Central memory CD4-positive, alpha-beta T cell (primary cell): ENCODE measurements around the gene SDK1.
"Not testable (repeated sequence)": the region's sequence is repeated elsewhere in the genome, so short reads cannot be mapped to it uniquely, and the experiment has no call there.

Experiments used
- DNase-seq: peaks from one replicate; pipeline ENCODE4 v3.0.0; 2022

SDK1 gene

GRCh38 chr7:3682028-3682710, 381.1 kb downstream of the SDK1 start:
- no peak for DNase-seq

- DNase-seq = no peak
These were observed 382.8 kb downstream of the SDK1 start for GRCh38 chr7:3683546-3684539.

- no peak for DNase-seq
These were observed 387.0 kb downstream of the SDK1 start for GRCh38 chr7:3688071-3688470.

GRCh38 chr7:3688842-3689241, 387.8 kb downstream of the SDK1 start:
- no peak for DNase-seq

- DNase-seq = no peak
These were observed 390.6 kb downstream of the SDK1 start for GRCh38 chr7:3691478-3692158.

DNA sequence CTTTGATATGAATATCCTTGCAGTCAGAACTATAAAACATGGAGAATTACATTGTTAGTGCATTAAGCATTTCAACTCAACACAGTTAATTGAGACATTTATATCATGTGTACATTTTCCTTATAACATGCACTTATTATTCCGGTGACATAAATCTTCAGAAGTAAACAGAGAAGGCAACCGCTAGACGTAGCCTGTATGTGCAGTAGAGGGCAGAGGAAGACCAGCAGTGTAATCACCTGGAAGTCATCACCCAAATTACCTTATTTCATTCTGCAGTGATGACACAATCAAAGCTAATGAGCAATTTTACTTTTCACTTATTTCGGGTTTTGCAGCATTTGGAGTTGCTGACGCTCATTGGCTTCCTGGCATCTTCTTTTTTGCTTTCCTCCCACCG, 394.6 kb downstream of the SDK1 start:
- DNase-seq = no peak

DNA sequence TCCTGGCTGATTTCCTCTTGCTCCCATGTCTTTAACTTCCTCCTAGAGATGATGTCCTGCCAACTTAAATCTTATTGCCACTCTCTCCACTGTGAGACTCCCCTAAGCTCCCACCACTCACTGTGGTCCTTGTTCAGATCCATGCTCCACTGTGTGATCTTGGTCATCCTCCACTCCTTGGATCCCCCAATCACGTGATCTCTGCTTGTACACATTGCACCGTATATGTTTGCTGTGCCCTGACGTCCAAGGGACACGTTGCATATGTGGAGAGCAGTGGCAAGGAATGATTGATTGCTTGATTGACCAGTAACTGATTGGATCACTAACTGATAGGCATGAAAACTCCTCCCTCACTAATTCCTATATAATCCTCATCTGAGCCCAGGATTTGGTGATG, 395.1 kb downstream of the SDK1 start:
- DNase-seq = no peak

DNA sequence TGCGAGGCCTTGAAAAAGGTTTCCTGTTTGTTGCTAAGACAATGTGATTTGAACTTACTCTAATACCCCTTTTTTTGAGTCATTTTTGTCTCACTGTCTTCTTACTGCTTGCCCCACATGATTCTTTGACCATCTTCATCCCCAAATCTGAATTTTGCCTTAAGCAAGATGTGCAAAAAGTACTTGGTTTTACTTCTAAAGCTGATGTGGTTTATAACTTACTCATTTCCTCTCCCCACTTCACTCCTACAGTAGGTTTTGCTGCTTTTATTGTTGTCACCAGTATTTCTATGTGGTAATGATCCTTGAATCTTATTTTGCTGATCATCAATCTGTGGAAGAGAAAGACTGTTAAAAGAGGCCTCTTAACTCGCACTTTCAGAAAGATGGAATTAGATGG, 396.4 kb downstream of the SDK1 start:
- DNase-seq = no peak

DNA sequence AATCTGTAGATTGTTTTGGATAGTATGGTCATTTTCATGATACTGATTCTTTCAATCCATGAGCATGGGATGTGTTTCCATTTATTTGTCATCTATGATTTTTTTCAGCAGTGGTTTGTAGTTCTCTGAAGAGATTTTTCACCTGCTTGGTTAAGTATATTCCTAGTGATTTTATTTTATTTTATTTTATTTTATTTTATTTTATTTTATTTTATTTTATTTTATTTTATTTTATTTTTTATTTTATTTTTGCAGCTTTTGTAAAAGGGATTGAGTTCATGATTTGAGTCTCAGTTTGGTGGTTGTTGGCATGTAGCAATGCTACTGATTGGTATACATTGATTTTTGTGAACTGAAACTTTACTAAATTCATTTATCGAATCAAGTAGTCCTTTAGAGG, 404.2 kb downstream of the SDK1 start:
- DNase-seq = no peak

DNA sequence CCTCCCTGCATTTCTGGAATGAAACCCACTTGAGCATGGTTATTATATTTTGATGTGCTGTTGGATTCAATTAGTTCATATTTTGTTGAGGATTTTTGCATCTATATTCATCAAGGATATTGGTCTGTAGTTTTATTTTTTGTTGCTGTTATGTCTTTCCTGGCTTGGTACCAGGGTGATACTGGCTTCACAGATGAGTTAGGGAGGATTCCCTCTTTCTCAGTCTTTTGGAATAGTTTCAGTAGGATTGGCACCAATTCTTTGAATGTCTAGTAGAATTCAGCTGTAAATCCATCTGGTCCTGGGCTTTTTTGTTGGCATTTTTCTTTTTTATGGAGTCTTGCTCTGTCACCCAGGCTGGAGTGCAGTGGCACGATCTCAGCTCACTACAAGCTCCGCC, 405.0 kb downstream of the SDK1 start:
- not testable (repeated sequence) for DNase-seq

- DNase-seq = no peak
These were observed 409.1 kb downstream of the SDK1 start for GRCh38 chr7:3710122-3710521.

- DNase-seq = no peak
These were observed 409.5 kb downstream of the SDK1 start for GRCh38 chr7:3710531-3710930.

- no peak for DNase-seq
These were observed 411.8 kb downstream of the SDK1 start for GRCh38 chr7:3712841-3713240.

- no peak for DNase-seq
These were observed 420.4 kb downstream of the SDK1 start for GRCh38 chr7:3721422-3721821.

GRCh38 chr7:3722396-3722922, 421.4 kb downstream of the SDK1 start:
- no peak for DNase-seq

- DNase-seq = no peak
These were observed 424.4 kb downstream of the SDK1 start for GRCh38 chr7:3725155-3726059.

- DNase-seq = no peak
These were observed 429.2 kb downstream of the SDK1 start for GRCh38 chr7:3730276-3730675.

DNA sequence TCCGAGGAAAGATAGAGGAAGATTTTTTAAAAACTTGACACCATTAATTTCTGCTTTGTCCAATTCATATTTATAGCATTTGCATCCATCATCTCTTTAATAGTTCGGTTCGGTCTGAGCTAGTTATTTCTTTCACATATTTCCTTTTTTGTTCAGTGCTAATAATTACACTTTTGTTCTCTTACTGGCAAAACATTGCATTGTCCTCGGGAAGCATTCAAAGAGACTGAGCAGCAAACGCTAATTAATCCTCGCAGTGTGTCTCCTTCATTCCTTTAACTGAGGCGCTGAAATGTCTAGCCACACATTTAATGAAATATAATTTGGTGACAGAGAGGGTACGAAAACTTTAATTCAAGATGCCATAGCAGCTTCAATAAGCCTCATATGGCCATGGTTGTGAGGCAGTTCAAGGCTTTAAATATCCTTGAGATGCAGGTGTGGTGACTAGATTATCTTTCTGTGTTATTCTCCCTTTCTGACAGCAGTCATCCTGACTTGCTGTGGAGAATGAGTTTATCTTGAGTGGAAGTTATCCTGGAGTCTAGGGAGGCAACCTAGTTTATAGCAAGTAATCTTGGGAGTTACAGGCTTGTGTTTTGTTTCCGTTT, 431.4 kb downstream of the SDK1 start:
- no peak for DNase-seq

DNA sequence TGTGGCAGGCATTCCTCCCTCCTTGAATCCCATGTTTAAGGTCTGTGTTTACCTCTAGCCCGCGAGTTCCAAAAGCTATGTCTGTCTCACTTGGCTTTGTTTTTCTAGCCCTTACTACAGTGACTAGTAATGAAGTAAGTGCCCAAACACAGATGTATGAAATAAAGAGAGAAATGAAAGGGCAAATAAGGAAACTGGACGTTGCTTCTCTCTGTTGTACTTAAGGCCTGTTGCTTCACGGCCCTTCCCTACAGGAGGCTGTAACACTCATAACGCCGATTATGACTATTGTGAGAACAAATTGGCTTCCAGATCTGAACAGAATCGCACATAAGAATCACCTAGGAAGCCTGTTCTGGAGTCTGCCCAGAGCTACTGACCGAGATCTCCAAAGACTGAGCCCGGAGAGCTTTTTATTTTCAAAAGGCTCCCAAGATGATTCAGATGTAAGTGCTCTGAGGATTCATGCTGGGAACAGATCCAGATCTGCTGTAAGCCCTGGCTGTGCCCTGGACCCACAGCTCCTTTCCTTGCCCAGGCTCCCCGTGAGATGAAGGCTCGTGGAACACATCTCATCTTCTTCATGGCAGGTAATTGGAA, 432.6 kb downstream of the SDK1 start:
- DNase-seq = no peak

- no peak for DNase-seq
These were observed 437.9 kb downstream of the SDK1 start for GRCh38 chr7:3738964-3739363.

GRCh38 chr7:3739983-3740382, 438.9 kb downstream of the SDK1 start:
- no peak for DNase-seq
